ENCODE measurements around the gene TFDP3.

DNA sequence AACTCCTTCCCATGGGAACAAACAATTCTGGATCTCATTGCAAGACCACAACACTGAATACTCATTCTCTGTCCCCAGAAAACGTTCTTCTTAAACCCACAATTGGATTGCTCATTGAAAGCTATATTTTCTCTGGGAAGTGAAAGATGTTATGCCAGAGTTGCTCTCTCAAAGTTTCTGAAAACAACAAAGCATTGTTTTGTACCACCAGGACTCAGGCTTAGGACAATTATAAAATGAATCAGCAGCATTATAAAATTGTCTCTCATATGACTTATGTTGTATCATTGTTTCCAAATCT, 26.5 kb downstream of the TFDP3 start:
- TF ChIP-seq CTCF (IDR thresholded peaks at IDR 0.05) (no peak), POLR2A (IDR thresholded peaks at IDR 0.05) (no peak), POLR2AphosphoS5 (IDR thresholded peaks at IDR 0.05) (no peak)
